NOMO-1 treated with dmso at 0.1 percent for 144 hours (cell line): ENCODE data around the gene PDGFD.

Experiments used
- DNase-seq: peaks from one replicate; lab custom pipeline; 2025; ENCODE audit not compliant: unreplicated experiment; lab: John Stamatoyannopoulos, UW

The PDGFD gene

GRCh38 chr11:104164028-104164520, at the start of gene PDGFD:
Gene PDGFD, minus strand, starts transcription at chr11:104164147.
- peak; percentile 79 for DNase-seq

GRCh38 chr11:104206936-104207335, 43.0 kb upstream of the PDGFD start:
- DNase-seq = no peak

DNA sequence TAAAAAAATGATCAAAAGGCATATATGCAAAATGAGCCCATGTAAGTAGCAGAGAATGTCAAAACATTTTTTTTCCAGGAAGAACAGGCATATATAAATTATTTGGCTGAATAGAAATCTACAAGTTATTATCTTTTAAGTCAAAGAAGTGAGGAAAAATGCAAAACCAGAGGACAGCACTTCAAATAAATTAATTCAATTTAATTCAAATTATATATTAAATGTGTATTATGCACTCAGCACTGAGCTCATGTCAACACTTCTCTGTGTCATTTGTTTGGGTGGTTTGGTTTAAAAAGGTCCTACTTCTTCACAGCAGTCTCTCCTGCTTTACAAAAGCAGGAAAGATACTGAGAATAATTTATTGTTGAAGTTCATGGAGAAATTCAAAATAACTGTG, 41.9 kb upstream of the PDGFD start:
- DNase-seq = no peak

DNA sequence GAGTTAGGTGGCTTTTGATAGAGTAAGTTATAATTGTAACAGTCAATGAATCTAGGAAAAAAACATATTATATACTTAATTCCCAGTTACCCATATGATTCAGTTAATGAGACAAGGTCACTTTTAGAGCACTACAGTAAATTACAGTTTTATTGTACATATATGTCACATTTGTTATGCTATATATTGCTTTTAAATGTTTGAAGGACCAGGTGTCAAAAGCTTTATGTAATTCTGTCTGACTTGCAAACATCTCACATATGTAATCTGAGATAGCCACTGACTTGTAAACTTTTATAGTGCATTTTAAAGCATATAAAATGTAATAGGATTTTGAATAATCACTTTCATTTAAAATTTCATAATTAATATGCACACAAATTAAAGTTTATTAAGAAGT, 36.7 kb upstream of the PDGFD start:
- no peak for DNase-seq

GRCh38 chr11:104199053-104199452, 35.1 kb upstream of the PDGFD start:
- DNase-seq = no peak

DNA sequence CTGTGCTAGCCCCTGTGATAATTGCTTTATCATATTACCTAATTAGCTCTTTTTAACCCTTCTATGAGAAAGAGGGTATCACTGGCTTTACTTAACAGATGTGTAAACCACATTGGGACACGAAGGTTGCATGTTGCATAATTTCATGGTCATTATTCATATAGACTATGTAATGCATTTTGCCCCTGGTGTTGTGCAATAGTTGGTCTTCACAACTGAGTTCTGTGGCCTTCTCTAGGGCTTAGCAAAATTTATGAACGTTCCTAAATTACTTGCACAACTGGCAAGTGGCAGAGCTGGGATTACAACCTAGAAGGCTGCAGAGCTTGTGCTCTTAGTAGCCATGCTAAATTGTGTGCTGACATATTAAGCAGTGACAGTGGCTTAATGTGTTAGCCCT, 34.6 kb upstream of the PDGFD start:
- peak; percentile 90 for DNase-seq

DNA sequence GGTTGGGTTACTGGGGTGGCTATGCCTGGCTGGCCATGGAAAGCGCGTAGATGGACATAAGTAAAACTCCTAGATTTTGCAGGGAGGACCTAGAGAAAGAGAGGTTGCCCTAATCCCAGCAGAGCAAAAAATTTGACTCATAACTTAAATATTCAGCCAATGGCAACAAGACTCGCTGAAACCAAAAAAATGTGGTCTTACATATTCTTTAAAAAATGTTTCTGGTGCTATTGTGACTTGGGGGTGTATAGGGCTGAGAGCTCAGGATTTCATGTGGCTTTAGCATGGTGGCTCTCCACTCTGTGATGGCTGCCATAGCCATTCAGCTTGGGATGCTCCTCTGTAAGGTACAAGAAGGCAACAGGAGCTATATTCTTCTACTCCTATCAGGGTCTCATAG, 27.2 kb upstream of the PDGFD start:
- no peak for DNase-seq

DNA sequence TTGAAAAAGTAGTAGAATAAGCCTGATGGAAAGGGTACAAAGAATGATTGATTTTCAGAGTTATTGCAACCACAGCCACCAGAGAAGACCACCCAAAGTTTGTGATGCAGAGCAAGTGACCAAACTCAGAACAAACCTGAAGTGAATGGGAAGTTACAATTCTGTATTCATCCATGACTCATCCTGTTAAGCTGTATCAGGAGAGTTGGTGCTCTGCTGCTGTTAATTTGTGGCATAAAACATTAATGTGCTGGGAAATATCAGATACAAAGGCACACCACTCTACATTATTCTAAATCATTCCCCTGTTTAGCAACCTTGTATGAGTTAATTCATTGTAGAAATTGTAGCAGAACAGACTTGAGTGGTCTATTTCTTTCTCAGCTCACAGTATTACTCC, 19.6 kb upstream of the PDGFD start:
- DNase-seq = no peak

GRCh38 chr11:104175769-104176168, 11.8 kb upstream of the PDGFD start:
- no peak for DNase-seq

DNA sequence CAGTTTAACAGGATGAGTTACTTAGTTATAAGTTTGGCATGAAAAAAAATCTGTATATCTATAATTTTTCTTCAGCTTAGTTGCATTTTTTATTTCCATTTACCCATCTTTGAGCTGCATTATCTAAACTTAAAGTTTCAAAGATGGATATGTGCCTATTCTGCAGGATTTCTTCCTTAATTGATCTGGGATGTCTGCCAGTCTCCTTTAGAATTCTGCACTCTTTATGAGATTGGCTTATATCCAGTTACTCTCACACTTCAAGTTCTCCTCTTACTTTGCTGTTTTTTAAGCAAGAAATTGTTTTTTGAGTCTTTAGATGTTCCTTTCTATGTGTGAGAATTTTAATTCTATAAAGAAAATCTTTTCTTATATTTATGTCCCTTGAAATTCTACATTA, 5.1 kb upstream of the PDGFD start:
- DNase-seq = no peak

DNA sequence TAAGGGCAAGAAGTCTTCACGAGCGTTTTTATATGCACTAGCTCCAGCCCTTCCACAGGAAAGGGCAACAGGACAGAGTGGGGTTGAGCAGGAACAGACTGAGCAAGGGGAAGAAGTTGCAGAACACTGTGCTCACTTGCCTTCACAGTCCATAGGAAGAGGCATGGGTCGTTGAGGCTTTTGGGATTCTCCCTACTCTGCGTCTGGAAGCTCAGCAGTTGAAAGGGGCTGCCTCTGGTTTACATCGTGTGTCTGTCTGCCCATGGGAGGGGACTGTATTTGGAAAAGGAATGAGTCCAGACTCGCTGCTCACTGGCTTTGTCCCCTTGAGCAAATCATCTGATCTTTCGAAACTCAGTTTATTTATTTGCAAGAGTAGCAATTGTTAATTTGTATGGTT, 1.1 kb upstream of the PDGFD start:
- no peak for DNase-seq

GRCh38 chr11:104163100-104164027, 583 bp downstream of the PDGFD start:
- DNase-seq = peak; percentile 56

- DNase-seq = no peak
These were observed 2.0 kb downstream of the PDGFD start for GRCh38 chr11:104161751-104162450.

DNA sequence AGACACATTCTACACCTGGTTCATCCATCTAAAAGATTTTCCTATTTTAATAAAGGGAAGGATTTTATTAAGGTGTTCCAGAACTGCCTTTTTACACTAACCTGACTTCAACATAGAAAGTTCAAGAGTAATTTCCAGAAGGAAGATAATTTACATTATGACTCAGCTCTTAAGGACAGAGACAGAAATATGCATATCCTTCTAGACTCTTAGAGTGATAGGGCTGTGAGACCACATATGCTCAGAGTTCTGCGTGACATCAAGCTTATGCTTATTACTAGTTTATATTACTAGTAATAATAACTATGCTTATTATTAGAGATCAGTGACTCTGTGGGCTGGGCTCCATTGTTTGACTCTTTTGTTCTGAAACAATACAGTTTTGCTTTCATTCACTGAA, 4.6 kb downstream of the PDGFD start:
- no peak for DNase-seq

DNA sequence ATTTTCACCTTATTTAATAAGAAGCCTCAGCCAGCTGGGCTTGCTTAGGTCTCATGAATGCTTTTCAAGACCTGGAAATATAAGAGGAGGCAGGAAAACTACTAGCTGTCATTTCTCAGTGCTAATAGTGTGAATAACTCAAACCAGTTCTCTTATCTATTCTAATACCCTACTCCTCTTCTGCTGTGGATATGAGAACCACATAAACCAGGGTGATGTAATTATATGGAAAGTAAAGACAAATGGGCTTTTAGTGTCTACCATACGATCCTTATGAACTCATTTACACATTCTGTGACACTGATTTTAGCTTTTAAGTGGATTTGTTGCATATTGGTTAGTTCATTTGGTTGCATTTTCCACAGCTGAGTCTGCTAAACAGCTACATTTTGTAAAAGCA, 8.6 kb downstream of the PDGFD start:
- no peak for DNase-seq

GRCh38 chr11:104154296-104154695, 9.7 kb downstream of the PDGFD start:
- no peak for DNase-seq

DNA sequence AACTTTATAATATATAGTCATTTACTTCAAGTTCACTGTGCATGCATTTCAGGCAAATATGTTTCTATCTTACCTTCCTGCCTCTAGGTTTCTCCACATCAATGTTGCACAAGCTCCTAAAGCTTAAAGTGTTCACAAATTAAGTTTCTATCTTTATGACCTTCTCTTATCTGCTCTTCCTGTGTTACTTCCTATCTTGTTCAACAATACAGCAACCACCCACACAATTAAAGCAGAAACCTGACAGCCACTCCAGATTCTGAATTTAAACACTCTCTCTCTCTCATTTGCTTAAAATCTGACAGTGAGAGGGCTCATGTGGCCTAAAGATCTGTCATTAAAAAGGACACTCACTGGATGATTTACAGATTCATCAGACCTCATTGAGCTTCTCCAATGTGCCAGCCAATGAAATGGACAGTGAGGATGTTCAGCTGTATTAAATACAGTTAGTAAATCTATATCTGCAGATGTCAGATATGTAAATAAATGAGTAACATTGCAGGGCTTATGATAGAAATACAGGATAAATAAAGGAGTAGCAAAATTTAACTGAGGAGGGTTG, 10.9 kb downstream of the PDGFD start:
- peak; percentile 62 for DNase-seq

- DNase-seq = no peak
These were observed 12.3 kb downstream of the PDGFD start for GRCh38 chr11:104151404-104152204.

- DNase-seq = no peak
These were observed 15.2 kb downstream of the PDGFD start for GRCh38 chr11:104148706-104149105.

- DNase-seq = no peak
These were observed 15.9 kb downstream of the PDGFD start for GRCh38 chr11:104148074-104148473.

GRCh38 chr11:104146943-104147342, 17.0 kb downstream of the PDGFD start:
- DNase-seq = no peak
